HepG2 (cell line): ENCODE results near the gene NOL4L. TPM values are rescaled to one million over a fixed set of nuclear protein-coding genes. Genes with fewer than 3 reads are reported as not detected.

Source experiments
- CBX5 ChIP-seq: sonication (generic); formaldehyde crosslinking; IDR thresholded peaks from 2 replicates; pipeline ENCODE4 v1.4.0; 2020; ENCODE audit warnings: missing genetic modification reagents, borderline replicate concordance
- HOXA3 ChIP-seq: sonication (generic); formaldehyde crosslinking; IDR thresholded peaks from 2 replicates; pipeline ENCODE4 v1.5.0; 2020; ENCODE audit warnings: missing genetic modification reagents
- NFATC3 ChIP-seq: sonication (generic); formaldehyde crosslinking; IDR thresholded peaks from 2 replicates; pipeline ENCODE4 v1.5.1; 2020; ENCODE audit warnings: mild to moderate bottlenecking, missing genetic modification reagents
- NR2C2 ChIP-seq: sonication (generic); formaldehyde crosslinking; IDR thresholded peaks from 2 replicates; pipeline ENCODE4 v1.4.0; 2020; ENCODE audit warnings: missing genetic modification reagents, mild to moderate bottlenecking, moderate library complexity, borderline replicate concordance
- PRMT3 ChIP-seq: sonication (generic); formaldehyde crosslinking; IDR thresholded peaks from 2 replicates; pipeline ENCODE4 v1.8.1; 2022; ENCODE audit warnings: low read depth, mild to moderate bottlenecking, moderate library complexity, missing genetic modification reagents, borderline replicate concordance
- TARDBP ChIP-seq: sonication (generic); formaldehyde crosslinking; IDR thresholded peaks from 2 replicates; pipeline ENCODE4 v1.8.0; 2022; ENCODE audit warnings: mild to moderate bottlenecking, missing genetic modification reagents
- ZBTB8A ChIP-seq: sonication (generic); formaldehyde crosslinking; IDR thresholded peaks from 2 replicates; pipeline ENCODE4 v1.4.0; 2020; ENCODE audit warnings: mild to moderate bottlenecking, low read depth, missing genetic modification reagents, borderline replicate concordance
- ZFP41 ChIP-seq: sonication (generic); formaldehyde crosslinking; IDR thresholded peaks from 2 replicates; pipeline ENCODE4 v1.4.0; 2020; ENCODE audit warnings: mild to moderate bottlenecking, missing genetic modification reagents, borderline replicate concordance
- ZMYM3 ChIP-seq: sonication (generic); formaldehyde crosslinking; IDR thresholded peaks from 2 replicates; pipeline ENCODE4 v1.5.1; 2020; ENCODE audit warnings: mild to moderate bottlenecking, missing genetic modification reagents
- ZNF30 ChIP-seq: sonication (generic); formaldehyde crosslinking; IDR thresholded peaks from 2 replicates; pipeline ENCODE4 v1.5.0; 2020; ENCODE audit warnings: mild to moderate bottlenecking, missing genetic modification reagents
- ZNF468 ChIP-seq: sonication (generic); formaldehyde crosslinking; IDR thresholded peaks from 2 replicates; pipeline ENCODE4 v1.8.0; 2022; ENCODE audit warnings: mild to moderate bottlenecking, moderate library complexity, missing genetic modification reagents
- ZNF501 ChIP-seq: sonication (generic); formaldehyde crosslinking; IDR thresholded peaks from 2 replicates; pipeline ENCODE4 v1.5.1; 2020; ENCODE audit warnings: mild to moderate bottlenecking, moderate library complexity, missing genetic modification reagents
- ZNF773 ChIP-seq: sonication (generic); formaldehyde crosslinking; IDR thresholded peaks from 2 replicates; pipeline ENCODE4 v1.4.0; 2020; ENCODE audit warnings: missing genetic modification reagents, borderline replicate concordance
- ZNF780A ChIP-seq: sonication (generic); formaldehyde crosslinking; IDR thresholded peaks from 2 replicates; pipeline ENCODE4 v1.8.0; 2022; ENCODE audit warnings: mild to moderate bottlenecking, missing genetic modification reagents, moderate library complexity
- ZSCAN31 ChIP-seq: sonication (generic); formaldehyde crosslinking; IDR thresholded peaks from 2 replicates; pipeline ENCODE4 v1.5.0; 2020; ENCODE audit warnings: low read depth, mild to moderate bottlenecking, missing genetic modification reagents
- polyA plus RNA-seq, 8 experiments: library from polyadenylated mRNA; depleted of rRNA in 3 of 8; stranded (reverse) in 7 of 8; unstranded in 1 of 8; fragments of >200 nt; fragmentation: Illumina TruSeq in 4 of 8; extraction: Trizol in 4 of 8; gene quantifications; 2 replicates each; pipeline versions ENCODE4 v1.2.1 to v1.2.3, GENCODE V29; 2011 to 2016; ENCODE audit warnings: low read depth in 4 of 8, missing spikeins in 1 of 8, mixed read lengths in 1 of 8; ENCODE audit not compliant: insufficient read depth in 1 of 8
- total RNA-seq, 5 experiments: library from RNA; depleted of rRNA; stranded (reverse); fragments of >200 nt; fragmentation: Illumina TruSeq; extraction: Trizol; gene quantifications; 2 replicates each; pipeline ENCODE4 v1.2.3, GENCODE V29; 2016; ENCODE audit warnings: low read depth in 1 of 5
- TF ChIP-seq, protein P1 (sequence below): sonication (generic); formaldehyde crosslinking; IDR thresholded peaks from 2 replicates; pipeline ENCODE4 v1.4.0; 2020; ENCODE audit warnings: mild to moderate bottlenecking, missing genetic modification reagents
- TF ChIP-seq, protein P2 (sequence below): sonication (generic); formaldehyde crosslinking; conservative IDR thresholded peaks from 2 replicates; pipeline ENCODE4 v1.8.0; 2022; ENCODE audit warnings: mild to moderate bottlenecking, moderate library complexity, missing genetic modification reagents
- TF ChIP-seq, protein P3 (sequence below): sonication (generic); formaldehyde crosslinking; IDR thresholded peaks from 2 replicates; pipeline ENCODE4 v1.8.1; 2023; ENCODE audit warnings: mild to moderate bottlenecking, missing genetic modification reagents
- TF ChIP-seq, protein P4 (sequence below): sonication (generic); formaldehyde crosslinking; IDR thresholded peaks from 2 replicates; pipeline ENCODE4 v1.4.0; 2020; ENCODE audit warnings: missing genetic modification reagents
- TF ChIP-seq, protein P5 (sequence below): sonication (generic); formaldehyde crosslinking; IDR thresholded peaks from 2 replicates; pipeline ENCODE4 v1.5.1; 2020; ENCODE audit warnings: mild to moderate bottlenecking, moderate library complexity, missing genetic modification reagents
- TF ChIP-seq, protein P6 (sequence below): sonication (generic); formaldehyde crosslinking; IDR thresholded peaks from 2 replicates; pipeline ENCODE4 v1.8.1; 2023; ENCODE audit warnings: mild to moderate bottlenecking, inconsistent platforms, moderate library complexity, missing genetic modification reagents, borderline replicate concordance

Gene NOL4L
- total and polyA plus RNA-seq, 2 of the 13 experiments (the other 11 are each of a cell fraction or from before 2014, with no cell fraction given), result 16.6 to 35.4 TPM

DNA sequence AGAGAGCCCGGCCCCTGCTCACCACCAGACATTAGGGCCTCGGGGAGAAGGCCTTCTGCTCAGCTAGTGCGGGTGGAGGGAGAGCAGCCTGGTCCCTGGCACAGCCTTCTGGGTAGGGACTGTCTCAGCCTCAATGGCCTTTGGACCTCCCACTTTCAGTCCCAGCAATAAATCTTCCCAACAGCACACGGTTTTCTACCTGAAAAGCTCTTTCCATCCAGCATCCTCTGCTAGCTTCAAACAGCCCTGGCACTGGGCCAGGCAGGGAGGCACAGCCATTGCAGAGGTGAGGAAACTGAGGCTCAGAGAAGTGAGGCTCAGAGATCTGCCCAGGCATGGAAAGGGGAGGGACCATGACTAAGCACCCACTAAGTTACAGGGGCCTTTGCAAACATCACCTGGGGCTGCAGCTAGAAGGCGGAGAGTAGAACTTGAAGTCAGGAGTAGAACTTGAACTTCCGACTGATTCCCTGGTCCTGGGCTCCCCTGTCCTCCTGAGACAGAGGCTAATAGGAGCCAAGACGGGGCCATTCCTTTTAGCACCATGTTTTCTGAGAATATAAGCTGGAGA is 43.9 kb upstream of the NOL4L start (continued):
- TF ChIP-seq ZSCAN31 (CRISPR knock-in tag), result 0 out of 2 replicates have a peak, but pooled peaks have one; percentile 41
- TF ChIP-seq, protein P1, sequence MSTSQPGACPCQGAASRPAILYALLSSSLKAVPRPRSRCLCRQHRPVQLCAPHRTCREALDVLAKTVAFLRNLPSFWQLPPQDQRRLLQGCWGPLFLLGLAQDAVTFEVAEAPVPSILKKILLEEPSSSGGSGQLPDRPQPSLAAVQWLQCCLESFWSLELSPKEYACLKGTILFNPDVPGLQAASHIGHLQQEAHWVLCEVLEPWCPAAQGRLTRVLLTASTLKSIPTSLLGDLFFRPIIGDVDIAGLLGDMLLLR (CRISPR knock-in tag), result no peak; the same call in 1 of the 2 replicates
- no peak for TF ChIP-seq ZNF780A (CRISPR knock-in tag)
- TF ChIP-seq ZNF30, result 0 out of 2 replicates have a peak, but pooled peaks have one; percentile 22
- TF ChIP-seq ZBTB8A, result no peak
- no peak for TF ChIP-seq ZNF468 (CRISPR knock-in tag)
- TF ChIP-seq CBX5, result 0 out of 2 replicates have a peak, but pooled peaks have one; percentile 49
- TF ChIP-seq NR2C2 (CRISPR knock-in tag), result no peak
- TF ChIP-seq, protein P2, sequence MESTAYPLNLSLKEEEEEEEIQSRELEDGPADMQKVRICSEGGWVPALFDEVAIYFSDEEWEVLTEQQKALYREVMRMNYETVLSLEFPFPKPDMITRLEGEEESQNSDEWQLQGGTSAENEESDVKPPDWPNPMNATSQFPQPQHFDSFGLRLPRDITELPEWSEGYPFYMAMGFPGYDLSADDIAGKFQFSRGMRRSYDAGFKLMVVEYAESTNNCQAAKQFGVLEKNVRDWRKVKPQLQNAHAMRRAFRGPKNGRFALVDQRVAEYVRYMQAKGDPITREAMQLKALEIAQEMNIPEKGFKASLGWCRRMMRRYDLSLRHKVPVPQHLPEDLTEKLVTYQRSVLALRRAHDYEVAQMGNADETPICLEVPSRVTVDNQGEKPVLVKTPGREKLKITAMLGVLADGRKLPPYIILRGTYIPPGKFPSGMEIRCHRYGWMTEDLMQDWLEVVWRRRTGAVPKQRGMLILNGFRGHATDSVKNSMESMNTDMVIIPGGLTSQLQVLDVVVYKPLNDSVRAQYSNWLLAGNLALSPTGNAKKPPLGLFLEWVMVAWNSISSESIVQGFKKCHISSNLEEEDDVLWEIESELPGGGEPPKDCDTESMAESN (CRISPR knock-in tag), result no peak
- TF ChIP-seq, protein P3, sequence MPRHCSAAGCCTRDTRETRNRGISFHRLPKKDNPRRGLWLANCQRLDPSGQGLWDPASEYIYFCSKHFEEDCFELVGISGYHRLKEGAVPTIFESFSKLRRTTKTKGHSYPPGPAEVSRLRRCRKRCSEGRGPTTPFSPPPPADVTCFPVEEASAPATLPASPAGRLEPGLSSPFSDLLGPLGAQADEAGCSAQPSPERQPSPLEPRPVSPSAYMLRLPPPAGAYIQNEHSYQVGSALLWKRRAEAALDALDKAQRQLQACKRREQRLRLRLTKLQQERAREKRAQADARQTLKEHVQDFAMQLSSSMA (CRISPR knock-in tag), result no peak
- TF ChIP-seq TARDBP, result 0 out of 2 replicates have a peak, but pooled peaks have one; percentile 23
- TF ChIP-seq, protein P4, sequence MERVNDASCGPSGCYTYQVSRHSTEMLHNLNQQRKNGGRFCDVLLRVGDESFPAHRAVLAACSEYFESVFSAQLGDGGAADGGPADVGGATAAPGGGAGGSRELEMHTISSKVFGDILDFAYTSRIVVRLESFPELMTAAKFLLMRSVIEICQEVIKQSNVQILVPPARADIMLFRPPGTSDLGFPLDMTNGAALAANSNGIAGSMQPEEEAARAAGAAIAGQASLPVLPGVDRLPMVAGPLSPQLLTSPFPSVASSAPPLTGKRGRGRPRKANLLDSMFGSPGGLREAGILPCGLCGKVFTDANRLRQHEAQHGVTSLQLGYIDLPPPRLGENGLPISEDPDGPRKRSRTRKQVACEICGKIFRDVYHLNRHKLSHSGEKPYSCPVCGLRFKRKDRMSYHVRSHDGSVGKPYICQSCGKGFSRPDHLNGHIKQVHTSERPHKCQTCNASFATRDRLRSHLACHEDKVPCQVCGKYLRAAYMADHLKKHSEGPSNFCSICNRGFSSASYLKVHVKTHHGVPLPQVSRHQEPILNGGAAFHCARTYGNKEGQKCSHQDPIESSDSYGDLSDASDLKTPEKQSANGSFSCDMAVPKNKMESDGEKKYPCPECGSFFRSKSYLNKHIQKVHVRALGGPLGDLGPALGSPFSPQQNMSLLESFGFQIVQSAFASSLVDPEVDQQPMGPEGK, result no peak
- TF ChIP-seq, protein P5, sequence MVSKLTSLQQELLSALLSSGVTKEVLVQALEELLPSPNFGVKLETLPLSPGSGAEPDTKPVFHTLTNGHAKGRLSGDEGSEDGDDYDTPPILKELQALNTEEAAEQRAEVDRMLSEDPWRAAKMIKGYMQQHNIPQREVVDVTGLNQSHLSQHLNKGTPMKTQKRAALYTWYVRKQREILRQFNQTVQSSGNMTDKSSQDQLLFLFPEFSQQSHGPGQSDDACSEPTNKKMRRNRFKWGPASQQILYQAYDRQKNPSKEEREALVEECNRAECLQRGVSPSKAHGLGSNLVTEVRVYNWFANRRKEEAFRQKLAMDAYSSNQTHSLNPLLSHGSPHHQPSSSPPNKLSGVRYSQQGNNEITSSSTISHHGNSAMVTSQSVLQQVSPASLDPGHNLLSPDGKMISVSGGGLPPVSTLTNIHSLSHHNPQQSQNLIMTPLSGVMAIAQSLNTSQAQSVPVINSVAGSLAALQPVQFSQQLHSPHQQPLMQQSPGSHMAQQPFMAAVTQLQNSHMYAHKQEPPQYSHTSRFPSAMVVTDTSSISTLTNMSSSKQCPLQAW (CRISPR knock-in tag), result 0 out of 2 replicates have a peak, but pooled peaks have one; percentile 28
- TF ChIP-seq HOXA3 (CRISPR knock-in tag), result no peak; the same call in 1 of the 2 replicates
- no peak for TF ChIP-seq ZFP41 (CRISPR knock-in tag)
- 0 out of 2 replicates have a peak, but pooled peaks have one; percentile 17 for TF ChIP-seq ZNF501 (CRISPR knock-in tag)
- TF ChIP-seq PRMT3 (CRISPR knock-in tag), result no peak
- TF ChIP-seq, protein P6, sequence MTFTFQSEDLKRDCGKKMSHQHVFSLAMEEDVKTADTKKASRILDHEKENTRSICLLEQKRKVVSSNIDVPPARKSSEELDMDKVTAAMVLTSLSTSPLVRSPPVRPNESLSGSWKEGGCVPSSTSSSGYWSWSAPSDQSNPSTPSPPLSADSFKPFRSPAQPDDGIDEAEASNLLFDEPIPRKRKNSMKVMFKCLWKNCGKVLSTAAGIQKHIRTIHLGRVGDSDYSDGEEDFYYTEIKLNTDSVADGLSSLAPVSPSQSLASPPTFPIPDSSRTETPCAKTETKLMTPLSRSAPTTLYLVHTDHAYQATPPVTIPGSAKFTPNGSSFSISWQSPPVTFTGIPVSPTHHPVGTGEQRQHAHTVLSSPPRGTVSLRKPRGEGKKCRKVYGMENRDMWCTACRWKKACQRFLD (CRISPR knock-in tag), result no peak; the same call in 1 of the 2 replicates
- no peak for TF ChIP-seq NFATC3 (CRISPR knock-in tag)
- no peak for TF ChIP-seq ZNF773 (CRISPR knock-in tag)
- TF ChIP-seq ZMYM3 (CRISPR knock-in tag), result peak; percentile 29; the same call in 1 of the 2 replicates
